K562 (cell line): Measurements from ENCODE around the gene TERB1. TPM values are rescaled to one million over a fixed set of nuclear protein-coding genes. Genes with fewer than 3 reads are reported as not detected.

Source experiments
- ATF1 ChIP-seq, 2 experiments: fragments of 450-650 bp in 1 of 2; IDR thresholded peaks; 2 replicates each; pipeline ENCODE4 v1.6.1; 2016; ENCODE audit warnings: missing compliant biosample characterization in 1 of 2, missing genetic modification characterization in 1 of 2
- BDP1 ChIP-seq: IDR thresholded peaks from 3 replicates; pipeline ENCODE4 v1.6.1; 2011; ENCODE audit not compliant: insufficient read length, insufficient read depth
- CAMTA2 ChIP-seq: fragments of 250-450 bp; sonication (Bioruptor Pico); conservative IDR thresholded peaks from 2 replicates; pipeline ENCODE4 v1.5.1; 2022
- CBX1 ChIP-seq: sonication (generic); IDR thresholded peaks from 2 replicates; pipeline ENCODE4 v1.6.1; 2016; ENCODE audit warnings: antibody characterized with exemption, low read depth, mild to moderate bottlenecking
- E2F5 ChIP-seq: sonication (generic); formaldehyde crosslinking; IDR thresholded peaks from 2 replicates; pipeline ENCODE4 v1.8.0; 2022; ENCODE audit warnings: mild to moderate bottlenecking, missing genetic modification reagents
- EP300 ChIP-seq: IDR thresholded peaks from 2 replicates; pipeline ENCODE4 v1.6.1; 2012; ENCODE audit warnings: low read length, improper control_type of control experiment
- HINFP ChIP-seq: fragments of 450-650 bp; conservative IDR thresholded peaks from 2 replicates; pipeline ENCODE4 v1.6.1; 2016; ENCODE audit warnings: missing genetic modification characterization, low read depth, mild to moderate bottlenecking, control low read depth, missing compliant biosample characterization
- KDM1A ChIP-seq, 2 experiments: fragments of 450-650 bp; IDR thresholded peaks; 2 replicates each; pipeline ENCODE4 v1.6.1; 2016; ENCODE audit warnings: mild to moderate bottlenecking in 2 of 2
- LARP7 ChIP-seq: fragments of 450-650 bp; IDR thresholded peaks from 2 replicates; pipeline ENCODE4 v1.6.1; 2016
- MTA3 ChIP-seq: fragments of 450-650 bp; formaldehyde crosslinking; IDR thresholded peaks from 2 replicates; pipeline ENCODE4 v1.6.1; 2017; ENCODE audit warnings: mild to moderate bottlenecking, borderline replicate concordance
- NFE2 ChIP-seq: IDR thresholded peaks from 2 replicates; pipeline ENCODE4 v1.6.1; 2014; ENCODE audit warnings: antibody characterized with exemption, low read depth
- NR4A1 ChIP-seq, 2 experiments: fragments of 250-450 bp in 1 of 2; fragments of 450-650 bp in 1 of 2; sonication (Bioruptor Pico) in 1 of 2; IDR thresholded peaks; 2 replicates each; pipeline versions ENCODE4 v1.4.0 to v1.6.1; 2016 to 2020; ENCODE audit warnings: mild to moderate bottlenecking in 2 of 2, missing compliant biosample characterization in 1 of 2, missing genetic modification characterization in 1 of 2, moderate library complexity in 1 of 2
- PPARD ChIP-seq: fragments of 250-450 bp; sonication (Bioruptor Pico); IDR thresholded peaks from 2 replicates; pipeline ENCODE4 v1.8.0; 2022; ENCODE audit warnings: inconsistent platforms, mild to moderate bottlenecking, moderate library complexity
- RBBP5 ChIP-seq: fragments of 200-600 bp; sonication (generic); IDR thresholded peaks from 2 replicates; pipeline ENCODE4 v1.6.1; 2012; ENCODE audit warnings: borderline replicate concordance, mild to moderate bottlenecking, low read length, control low read depth, inconsistent platforms; ENCODE audit not compliant: insufficient read depth, poor library complexity, severe bottlenecking
- TGIF2 ChIP-seq: sonication (generic); formaldehyde crosslinking; IDR thresholded peaks from 2 replicates; pipeline ENCODE4 v1.8.1; 2022; ENCODE audit warnings: mild to moderate bottlenecking, missing genetic modification reagents, moderate library complexity
- TOE1 ChIP-seq, 2 experiments: fragments of 450-650 bp in 1 of 2; sonication (generic) in 1 of 2; formaldehyde crosslinking in 1 of 2; IDR thresholded peaks; 2 replicates each; pipeline versions ENCODE4 v1.7.1 to v1.8.0; 2016 to 2022; ENCODE audit warnings: borderline replicate concordance in 2 of 2, mild to moderate bottlenecking in 2 of 2, antibody characterized with exemption in 1 of 2, inconsistent platforms in 1 of 2, low read depth in 1 of 2, missing genetic modification reagents in 1 of 2, moderate library complexity in 1 of 2
- WHSC1 ChIP-seq: IDR thresholded peaks from one replicate; pipeline ENCODE4 v1.6.1; 2012; ENCODE audit warnings: low read length, control low read depth, inconsistent platforms
- ZFPM2 ChIP-seq: fragments of 250-450 bp; sonication (Bioruptor Pico); IDR thresholded peaks from 2 replicates; pipeline ENCODE4 v1.5.1; 2022; ENCODE audit warnings: mild to moderate bottlenecking
- polyA plus RNA-seq, 8 experiments: library from polyadenylated mRNA; depleted of rRNA in 4 of 8; stranded (reverse) in 5 of 8; unstranded in 3 of 8; fragments of >200 nt; fragmentation: Nextera tagmentation in 2 of 8; fragmentation: Illumina TruSeq in 1 of 8; extraction: Ambion mirVana in 2 of 8; extraction: Trizol in 1 of 8; gene quantifications; 2 replicates each; pipeline versions ENCODE4 v1.2.1 to v1.2.3, GENCODE V29; 2011 to 2014; ENCODE audit warnings: inconsistent platforms in 1 of 8, missing spikeins in 1 of 8
- total RNA-seq, 7 experiments: library from RNA; depleted of rRNA in 6 of 7; stranded (reverse); fragments of >200 nt in 6 of 7; fragmentation: Illumina TruSeq in 2 of 7; extraction: Trizol in 2 of 7; gene quantifications; 2 replicates each; pipeline versions ENCODE4 v1.2.1 to v1.2.3, GENCODE V29; 2011 to 2021; ENCODE audit warnings: low replicate concordance in 1 of 7
- TF ChIP-seq, protein P1 (sequence below): fragments of 250-450 bp; sonication (Bioruptor Pico); IDR thresholded peaks from 2 replicates; pipeline ENCODE4 v1.4.0; 2020; ENCODE audit warnings: mild to moderate bottlenecking, moderate library complexity

The TERB1 gene
- total and polyA plus RNA-seq, 9 of the 15 experiments (the other 6 are each of a cell fraction or from before 2014, with no cell fraction given) = not detected

GRCh38 chr16:66830422-66831404, 29.3 kb upstream of the TERB1 start, which contains the start of gene NAE1 (continued):
- 0 out of 2 replicates have a peak, but pooled peaks have one; percentile 72 for TF ChIP-seq MTA3
- TF ChIP-seq PPARD (CRISPR knock-in tag) = no peak
- TF ChIP-seq TOE1 (IDR thresholded peaks at IDR 0.05; ENCODE audit: borderline replicate concordance) = peak; percentile 30; the same call in 1 of the 2 replicates
- no peak for TF ChIP-seq TOE1 (CRISPR knock-in tag; IDR thresholded peaks at IDR 0.05; ENCODE audit: borderline replicate concordance, low read depth)
- TF ChIP-seq, protein P1, sequence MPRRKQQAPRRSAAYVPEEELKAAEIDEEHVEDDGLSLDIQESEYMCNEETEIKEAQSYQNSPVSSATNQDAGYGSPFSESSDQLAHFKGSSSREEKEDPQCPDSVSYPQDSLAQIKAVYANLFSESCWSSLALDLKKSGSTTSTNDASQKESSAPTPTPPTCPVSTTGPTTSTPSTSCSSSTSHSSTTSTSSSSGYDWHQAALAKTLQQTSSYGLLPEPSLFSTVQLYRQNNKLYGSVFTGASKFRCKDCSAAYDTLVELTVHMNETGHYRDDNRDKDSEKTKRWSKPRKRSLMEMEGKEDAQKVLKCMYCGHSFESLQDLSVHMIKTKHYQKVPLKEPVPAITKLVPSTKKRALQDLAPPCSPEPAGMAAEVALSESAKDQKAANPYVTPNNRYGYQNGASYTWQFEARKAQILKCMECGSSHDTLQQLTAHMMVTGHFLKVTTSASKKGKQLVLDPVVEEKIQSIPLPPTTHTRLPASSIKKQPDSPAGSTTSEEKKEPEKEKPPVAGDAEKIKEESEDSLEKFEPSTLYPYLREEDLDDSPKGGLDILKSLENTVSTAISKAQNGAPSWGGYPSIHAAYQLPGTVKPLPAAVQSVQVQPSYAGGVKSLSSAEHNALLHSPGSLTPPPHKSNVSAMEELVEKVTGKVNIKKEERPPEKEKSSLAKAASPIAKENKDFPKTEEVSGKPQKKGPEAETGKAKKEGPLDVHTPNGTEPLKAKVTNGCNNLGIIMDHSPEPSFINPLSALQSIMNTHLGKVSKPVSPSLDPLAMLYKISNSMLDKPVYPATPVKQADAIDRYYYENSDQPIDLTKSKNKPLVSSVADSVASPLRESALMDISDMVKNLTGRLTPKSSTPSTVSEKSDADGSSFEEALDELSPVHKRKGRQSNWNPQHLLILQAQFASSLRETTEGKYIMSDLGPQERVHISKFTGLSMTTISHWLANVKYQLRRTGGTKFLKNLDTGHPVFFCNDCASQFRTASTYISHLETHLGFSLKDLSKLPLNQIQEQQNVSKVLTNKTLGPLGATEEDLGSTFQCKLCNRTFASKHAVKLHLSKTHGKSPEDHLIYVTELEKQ = no peak
- TF ChIP-seq RBBP5 = peak; percentile 91
- TF ChIP-seq E2F5 (CRISPR knock-in tag) = 0 out of 2 replicates have a peak, but pooled peaks have one; percentile 79
- peak; percentile 60; the same call in 1 of the 2 replicates for TF ChIP-seq TGIF2 (CRISPR knock-in tag)
- TF ChIP-seq HINFP (tag) = no peak
- 0 out of 2 replicates have a peak, but pooled peaks have one; percentile 46 for TF ChIP-seq CAMTA2 (CRISPR knock-in tag)
- no peak for TF ChIP-seq ATF1 (CRISPR knock-in tag; IDR thresholded peaks at IDR 0.05)
- TF ChIP-seq ATF1 (tag; IDR thresholded peaks at IDR 0.05) = peak; percentile 49; the same call in 1 of the 2 replicates
- no peak for TF ChIP-seq ZFPM2 (CRISPR knock-in tag)
- peak; percentile 91 to 95 for TF ChIP-seq KDM1A (IDR thresholded peaks at IDR 0.05)
- no peak for TF ChIP-seq LARP7
- TF ChIP-seq EP300 = no peak
- peak; percentile 63 for TF ChIP-seq CBX1
- TF ChIP-seq BDP1 = no peak
- TF ChIP-seq WHSC1 = no peak
- no peak for TF ChIP-seq NFE2
- TF ChIP-seq NR4A1 (CRISPR knock-in tag; IDR thresholded peaks at IDR 0.05) = 0 out of 2 replicates have a peak, but pooled peaks have one; percentile 62
- no peak for TF ChIP-seq NR4A1 (tag; IDR thresholded peaks at IDR 0.05)
